Hepatocyte (in vitro differentiated cells): ENCODE results near the gene GLDN. TPM values are rescaled to one million over a fixed set of nuclear protein-coding genes. Genes with fewer than 3 reads are reported as not detected.

ENCODE experiments used
- DNase-seq: peaks from one replicate; pipeline ENCODE4 v3.0.0-alpha.2; 2016; ENCODE audit warnings: low spot score
- H2AFZ ChIP-seq: fragments of 200-600 bp; sonication (generic); 2 replicates; pipeline ENCODE4 v1.6.0; 2016; ENCODE audit warnings: antibody characterized with exemption, mild to moderate bottlenecking
- H3K27ac ChIP-seq: fragments of 200-600 bp; sonication (generic); 2 replicates; pipeline ENCODE4 v1.5.1; 2016; ENCODE audit warnings: mild to moderate bottlenecking
- H3K27me3 ChIP-seq: fragments of 200-600 bp; sonication (generic); 2 replicates; pipeline ENCODE4 v1.6.1; 2016
- H3K36me3 ChIP-seq: fragments of 200-600 bp; sonication (generic); replicated peaks from 2 replicates; pipeline ENCODE4 v1.5.1; 2016; ENCODE audit warnings: low read depth; ENCODE audit not compliant: insufficient read depth
- H3K4me1 ChIP-seq: fragments of 200-600 bp; sonication (generic); 2 replicates; pipeline ENCODE4 v1.5.1; 2016; ENCODE audit warnings: mild to moderate bottlenecking, moderate library complexity; ENCODE audit not compliant: insufficient read depth
- H3K4me2 ChIP-seq: fragments of 200-600 bp; sonication (generic); 2 replicates; pipeline ENCODE4 v1.6.0; 2016
- H3K4me3 ChIP-seq: fragments of 200-600 bp; sonication (generic); 2 replicates; pipeline ENCODE4 v1.5.1; 2016; ENCODE audit warnings: mild to moderate bottlenecking
- H3K79me2 ChIP-seq: fragments of 200-600 bp; sonication (generic); 2 replicates; pipeline ENCODE4 v1.6.0; 2017; ENCODE audit warnings: mild to moderate bottlenecking
- H3K9me2 ChIP-seq: fragments of 200-600 bp; sonication (generic); replicated peaks from 2 replicates; pipeline ENCODE4 v1.6.0; 2017; ENCODE audit warnings: mild to moderate bottlenecking; ENCODE audit not compliant: insufficient read depth
- H3K9me3 ChIP-seq: fragments of 200-600 bp; sonication (generic); 2 replicates; pipeline ENCODE4 v1.5.1; 2016; ENCODE audit warnings: low read depth, mild to moderate bottlenecking
- H4K20me1 ChIP-seq: fragments of 200-600 bp; sonication (generic); 2 replicates; pipeline ENCODE4 v1.6.0; 2016; ENCODE audit warnings: mild to moderate bottlenecking; ENCODE audit not compliant: insufficient read depth, poor library complexity, severe bottlenecking
- CTCF ChIP-seq: fragments of 200-600 bp; sonication (generic); IDR thresholded peaks from 2 replicates; pipeline ENCODE4 v1.5.1; 2016; ENCODE audit warnings: antibody characterized with exemption, mild to moderate bottlenecking; ENCODE audit not compliant: poor library complexity
- EZH2 ChIP-seq: fragments of 200-600 bp; sonication (generic); IDR thresholded peaks from 2 replicates; pipeline ENCODE4 v1.6.1; 2016; ENCODE audit warnings: antibody characterized with exemption, mild to moderate bottlenecking, borderline replicate concordance
- EZH2phosphoT487 ChIP-seq: fragments of 200-600 bp; sonication (generic); IDR thresholded peaks from one replicate; pipeline ENCODE4 v1.6.1; 2018; ENCODE audit warnings: antibody characterized with exemption, mild to moderate bottlenecking, low read depth, moderate library complexity; ENCODE audit not compliant: unreplicated experiment, severe bottlenecking
- WGBS: methylation state at CpG from one replicate; pipeline ENCODE4 v1.1.6; 2016; ENCODE audit warnings: low lambda C conversion rate; ENCODE audit errors: missing lambda C conversion rate; 5-methylcytosine and 5-hydroxymethylcytosine counted together
- polyA plus RNA-seq: library from polyadenylated mRNA; unstranded; fragments of >200 nt; fragmentation: Nextera tagmentation; extraction: Ambion mirVana; gene quantifications from 2 replicates; pipeline ENCODE4 v1.2.1, GENCODE V29; 2016
- total RNA-seq: library from RNA; depleted of rRNA; stranded (reverse); fragments of >200 nt; gene quantifications from 2 replicates; pipeline ENCODE4 v1.2.3, GENCODE V29; 2014

Gene GLDN
- total and polyA plus RNA-seq, 2 experiments from 2014 or later, result 0.07 to 1.8 TPM

GRCh38 chr15:51388726-51389125 lies 47.3 kb downstream of the GLDN start:
- Histone ChIP-seq H3K27me3 (no peaks in the 10 kb centered on the region), H3K4me3 (no peak overlapping the region), H3K9me3 (no peaks in the 10 kb centered on the region), H3K27ac (no peak overlapping the region), H3K79me2 (no peaks in the 10 kb centered on the region), H3K9me2 (no peaks in the 10 kb centered on the region), H3K4me2 (no peak overlapping the region), H3K4me1 (no peaks in the 10 kb centered on the region), H4K20me1 (no peaks in the 10 kb centered on the region), H3K36me3 (no peaks in the 10 kb centered on the region), H2AFZ (no peak overlapping the region)
- no peak for DNase-seq
- 94% methylated on average over 7 of the region's 7 CpGs for WGBS
- TF ChIP-seq CTCF (no peak), EZH2phosphoT487 (no peak), EZH2 (no peak)

- Histone ChIP-seq H3K27me3 (no peaks in the 10 kb centered on the region), H3K4me3 (no peak overlapping the region), H3K4me2 (no peak overlapping the region), H3K36me3 (no peaks in the 10 kb centered on the region), H3K9me3 (no peaks in the 10 kb centered on the region), H3K79me2 (no peaks in the 10 kb centered on the region), H3K4me1 (no peaks in the 10 kb centered on the region), H3K9me2 (no peaks in the 10 kb centered on the region), H2AFZ (no peak overlapping the region), H3K27ac (no peak overlapping the region), H4K20me1 (no peaks in the 10 kb centered on the region)
- no peak for TF ChIP-seq EZH2
- no peak for TF ChIP-seq CTCF
- no peak for TF ChIP-seq EZH2phosphoT487
- no peak for DNase-seq
- 63% methylated on average over 7 of the region's 7 CpGs for WGBS
These were observed 48.9 kb downstream of the GLDN start for GRCh38 chr15:51390241-51390965.

- Histone ChIP-seq H3K9me3 (no peaks in the 10 kb centered on the region), H3K79me2 (no peaks in the 10 kb centered on the region), H3K4me3 (no peak overlapping the region), H3K36me3 (no peaks in the 10 kb centered on the region), H3K4me2 (no peak overlapping the region), H3K9me2 (no peaks in the 10 kb centered on the region), H3K27me3 (no peaks in the 10 kb centered on the region), H4K20me1 (no peaks in the 10 kb centered on the region), H3K4me1 (no peaks in the 10 kb centered on the region), H3K27ac (no peak overlapping the region), H2AFZ (no peak overlapping the region)
- TF ChIP-seq EZH2 (no peak), EZH2phosphoT487 (no peak), CTCF (no peak)
- 74% methylated on average over 5 of the region's 5 CpGs for WGBS
- DNase-seq, result no peak
These were observed 49.5 kb downstream of the GLDN start for GRCh38 chr15:51390966-51391422.

GRCh38 chr15:51396921-51397320 lies 55.5 kb downstream of the GLDN start:
- WGBS, result 81% methylated on average over 2 of the region's 2 CpGs

More at GRCh38 chr15:51396921-51397320, 55.5 kb downstream of the GLDN start:
- no peak overlapping the region for H3K4me2 ChIP-seq
- no peaks in the 10 kb centered on the region for H3K79me2 ChIP-seq
- H3K9me2 ChIP-seq, result no peaks in the 10 kb centered on the region
- no peak overlapping the region for H3K27ac ChIP-seq
- H2AFZ ChIP-seq, result no peak overlapping the region
- no peaks in the 10 kb centered on the region for H4K20me1 ChIP-seq
- TF ChIP-seq EZH2, result no peak
- TF ChIP-seq EZH2phosphoT487, result no peak
- no peak for TF ChIP-seq CTCF
- DNase-seq, result no peak
- H3K27me3 ChIP-seq, result no peaks in the 10 kb centered on the region
- H3K4me1 ChIP-seq, result no peaks in the 10 kb centered on the region
- no peak overlapping the region for H3K4me3 ChIP-seq
- H3K9me3 ChIP-seq, result no peaks in the 10 kb centered on the region
- no peaks in the 10 kb centered on the region for H3K36me3 ChIP-seq
